Gastrocnemius medialis (tissue), 4 donors: ENCODE results near the gene ZNF396.

Experiments
- POLR2A ChIP-seq, 2 donors: fragments of 450-650 bp; IDR thresholded peaks; one replicate each; pipeline ENCODE4 v1.6.1; 2017; ENCODE audit warnings: antibody characterized with exemption in 2 of 2, mild to moderate bottlenecking in 2 of 2, moderate library complexity in 2 of 2
- TF ChIP-seq, protein P1 (sequence below), 5 experiments: fragments of 450-650 bp in 3 of 5; fragments of 200-600 bp in 2 of 5; sonication (generic) in 2 of 5; IDR thresholded peaks in 4 of 5; conservative IDR thresholded peaks in 1 of 5; 1 replicate in 4 of 5; 2 replicates in 1 of 5; pipeline ENCODE4 v1.5.1; 2016 to 2019; ENCODE audit warnings: antibody characterized with exemption in 5 of 5, mild to moderate bottlenecking in 3 of 5, moderate library complexity in 3 of 5

DNA sequence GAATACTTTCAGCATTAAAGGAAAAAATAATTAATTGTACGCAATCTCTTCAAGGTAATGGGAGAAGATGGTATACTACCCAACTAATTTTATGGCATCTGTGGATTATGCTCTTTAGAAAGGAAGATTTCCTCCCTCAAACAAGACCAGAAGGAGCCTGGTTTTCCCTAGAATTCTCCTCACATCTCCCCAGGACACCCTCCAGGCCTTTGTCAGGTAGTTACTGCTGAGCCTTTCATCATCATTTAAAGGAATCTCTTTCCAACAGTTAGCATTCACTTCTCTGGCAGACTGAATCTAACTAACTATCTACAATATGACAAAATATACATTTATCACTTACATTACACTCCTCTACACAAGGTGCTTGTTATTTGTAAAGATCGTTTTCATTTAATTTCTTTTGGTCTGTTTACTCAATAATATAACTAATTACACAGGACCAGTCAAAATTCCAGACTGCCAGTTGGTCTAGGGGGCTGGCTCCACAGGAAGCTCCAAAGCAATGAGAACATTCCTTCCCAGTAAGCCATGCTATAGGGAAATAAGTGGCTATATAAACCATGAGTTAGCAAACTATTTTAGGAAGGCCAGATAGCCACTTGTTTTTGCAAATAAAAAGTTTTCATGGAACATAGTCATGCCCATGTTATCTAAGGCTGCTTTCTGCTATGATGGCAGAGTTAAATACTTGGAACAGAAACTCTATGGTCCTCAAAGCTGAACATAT, 52.0 kb downstream of the ZNF396 start:
- TF ChIP-seq, protein P1, sequence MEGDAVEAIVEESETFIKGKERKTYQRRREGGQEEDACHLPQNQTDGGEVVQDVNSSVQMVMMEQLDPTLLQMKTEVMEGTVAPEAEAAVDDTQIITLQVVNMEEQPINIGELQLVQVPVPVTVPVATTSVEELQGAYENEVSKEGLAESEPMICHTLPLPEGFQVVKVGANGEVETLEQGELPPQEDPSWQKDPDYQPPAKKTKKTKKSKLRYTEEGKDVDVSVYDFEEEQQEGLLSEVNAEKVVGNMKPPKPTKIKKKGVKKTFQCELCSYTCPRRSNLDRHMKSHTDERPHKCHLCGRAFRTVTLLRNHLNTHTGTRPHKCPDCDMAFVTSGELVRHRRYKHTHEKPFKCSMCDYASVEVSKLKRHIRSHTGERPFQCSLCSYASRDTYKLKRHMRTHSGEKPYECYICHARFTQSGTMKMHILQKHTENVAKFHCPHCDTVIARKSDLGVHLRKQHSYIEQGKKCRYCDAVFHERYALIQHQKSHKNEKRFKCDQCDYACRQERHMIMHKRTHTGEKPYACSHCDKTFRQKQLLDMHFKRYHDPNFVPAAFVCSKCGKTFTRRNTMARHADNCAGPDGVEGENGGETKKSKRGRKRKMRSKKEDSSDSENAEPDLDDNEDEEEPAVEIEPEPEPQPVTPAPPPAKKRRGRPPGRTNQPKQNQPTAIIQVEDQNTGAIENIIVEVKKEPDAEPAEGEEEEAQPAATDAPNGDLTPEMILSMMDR (IDR thresholded peaks at IDR 0.05 in 4 of 5, conservative IDR thresholded peaks at IDR 0.05 in 1 of 5): no peak
- no peak for TF ChIP-seq POLR2A (IDR thresholded peaks at IDR 0.05)
